Skeletal muscle cell (primary cell): Measurements from ENCODE around the gene OSBP2.
A peak's percentile ranks its signal among the peaks of the same experiment; 100 is the strongest.

ENCODE experiments used
- DNase-seq: peaks from one replicate; pipeline ENCODE4 v3.0.0-alpha.2; 2010; ENCODE audit warnings: low read depth
- H3K4me3 ChIP-seq: 2 replicates; pipeline ENCODE4 v1.5.1; 2011; ENCODE audit warnings: low read depth, mild to moderate bottlenecking, control low read depth, low read length, moderate library complexity

The OSBP2 gene, protein sequence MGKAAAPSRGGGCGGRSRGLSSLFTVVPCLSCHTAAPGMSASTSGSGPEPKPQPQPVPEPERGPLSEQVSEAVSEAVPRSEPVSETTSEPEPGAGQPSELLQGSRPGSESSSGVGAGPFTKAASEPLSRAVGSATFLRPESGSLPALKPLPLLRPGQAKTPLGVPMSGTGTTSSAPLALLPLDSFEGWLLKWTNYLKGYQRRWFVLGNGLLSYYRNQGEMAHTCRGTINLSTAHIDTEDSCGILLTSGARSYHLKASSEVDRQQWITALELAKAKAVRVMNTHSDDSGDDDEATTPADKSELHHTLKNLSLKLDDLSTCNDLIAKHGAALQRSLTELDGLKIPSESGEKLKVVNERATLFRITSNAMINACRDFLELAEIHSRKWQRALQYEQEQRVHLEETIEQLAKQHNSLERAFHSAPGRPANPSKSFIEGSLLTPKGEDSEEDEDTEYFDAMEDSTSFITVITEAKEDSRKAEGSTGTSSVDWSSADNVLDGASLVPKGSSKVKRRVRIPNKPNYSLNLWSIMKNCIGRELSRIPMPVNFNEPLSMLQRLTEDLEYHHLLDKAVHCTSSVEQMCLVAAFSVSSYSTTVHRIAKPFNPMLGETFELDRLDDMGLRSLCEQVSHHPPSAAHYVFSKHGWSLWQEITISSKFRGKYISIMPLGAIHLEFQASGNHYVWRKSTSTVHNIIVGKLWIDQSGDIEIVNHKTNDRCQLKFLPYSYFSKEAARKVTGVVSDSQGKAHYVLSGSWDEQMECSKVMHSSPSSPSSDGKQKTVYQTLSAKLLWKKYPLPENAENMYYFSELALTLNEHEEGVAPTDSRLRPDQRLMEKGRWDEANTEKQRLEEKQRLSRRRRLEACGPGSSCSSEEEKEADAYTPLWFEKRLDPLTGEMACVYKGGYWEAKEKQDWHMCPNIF

GRCh38 chr22:30694640-30695350 lies at the start of gene OSBP2:
OSBP2 (plus strand) TSS chr22:30694874; CDS start chr22:30694910, 36 bp downstream.
- DNase-seq, result no peak
- H3K4me3 ChIP-seq, result peak within 1 kb of the TSS; percentile 65

GRCh38 chr22:30646518-30647160 lies 48.0 kb upstream of the OSBP2 start:
- no peak overlapping the region for H3K4me3 ChIP-seq
- no peak for DNase-seq

DNA sequence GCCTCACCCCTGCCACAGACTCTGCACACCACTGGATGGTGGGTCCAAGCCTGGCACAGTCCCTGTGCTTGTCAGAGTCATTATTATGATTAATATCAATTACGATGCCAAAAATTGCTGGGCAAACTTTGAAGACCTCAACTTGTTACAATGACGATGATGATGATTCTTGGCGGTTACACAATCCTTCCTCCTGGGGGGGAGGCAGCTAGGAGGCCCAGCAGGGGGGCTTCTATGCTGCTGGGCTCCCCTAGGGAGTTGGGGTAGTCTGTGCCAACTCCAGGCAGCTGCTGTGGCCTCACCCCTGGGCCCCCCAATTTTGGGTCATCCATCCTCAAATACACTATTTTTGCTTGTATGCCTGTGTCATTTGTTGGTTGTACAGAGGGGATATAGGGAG lies 47.1 kb upstream of the OSBP2 start:
- H3K4me3 ChIP-seq, result no peak overlapping the region
- DNase-seq, result no peak

GRCh38 chr22:30648825-30649224 lies 45.8 kb upstream of the OSBP2 start:
- H3K4me3 ChIP-seq, result no peak overlapping the region
- no peak for DNase-seq

DNA sequence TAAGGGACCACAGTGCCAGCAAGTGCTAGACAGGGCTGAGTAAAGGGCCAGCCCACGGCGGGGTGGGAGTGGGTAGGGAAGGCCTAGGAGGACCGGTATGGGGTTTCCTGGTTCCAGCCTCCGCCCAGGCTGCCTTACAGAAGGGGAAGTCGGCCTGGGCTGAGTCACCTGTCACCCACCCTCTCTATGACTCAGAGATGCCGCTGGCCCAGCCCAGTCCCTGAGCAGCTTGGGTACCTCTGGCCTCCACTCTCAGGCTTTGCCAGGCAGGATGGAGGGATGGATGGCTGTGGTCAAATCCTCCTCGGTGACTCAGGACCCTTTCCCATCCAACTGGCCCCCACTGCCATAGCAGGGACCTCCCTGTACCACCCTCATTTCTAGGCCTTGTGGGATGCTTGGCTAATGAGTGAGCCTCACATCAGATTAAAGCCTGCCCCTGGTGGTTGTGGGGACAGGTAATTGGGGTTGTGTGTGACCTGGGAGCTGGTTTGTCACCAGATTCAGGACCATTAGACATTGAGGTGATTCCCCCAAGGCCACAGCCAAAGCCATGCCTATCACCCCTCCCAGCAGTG lies 45.2 kb upstream of the OSBP2 start:
- DNase-seq, result peak; percentile 49
- H3K4me3 ChIP-seq, result no peak overlapping the region

- no peak for DNase-seq
- H3K4me3 ChIP-seq, result no peak overlapping the region
These were observed 44.1 kb upstream of the OSBP2 start for GRCh38 chr22:30650508-30651116.

- no peak overlapping the region for H3K4me3 ChIP-seq
- DNase-seq, result no peak
These were observed 41.8 kb upstream of the OSBP2 start for GRCh38 chr22:30652852-30653251.

GRCh38 chr22:30654361-30654760 lies 40.3 kb upstream of the OSBP2 start:
- no peak overlapping the region for H3K4me3 ChIP-seq
- DNase-seq, result no peak

DNA sequence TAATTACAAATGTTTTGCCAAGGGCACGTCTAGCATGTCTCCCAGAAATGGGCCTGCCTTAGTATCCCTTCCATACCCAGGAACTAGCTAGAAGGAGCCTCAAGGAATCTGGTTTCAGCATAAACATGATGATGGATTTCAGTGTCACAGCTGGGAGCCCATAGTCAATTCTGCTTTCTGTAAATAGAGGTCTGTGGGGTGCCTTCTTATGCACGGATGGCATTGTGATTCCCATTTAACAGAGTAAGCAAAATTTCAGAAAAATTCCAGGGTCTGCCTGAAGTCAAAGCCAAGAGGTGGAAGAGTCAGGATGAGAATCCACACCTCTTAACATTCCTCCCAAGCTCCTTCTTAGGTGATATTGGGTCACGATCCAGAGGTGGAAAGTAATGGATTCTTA lies 39.1 kb upstream of the OSBP2 start:
- H3K4me3 ChIP-seq, result no peak overlapping the region
- DNase-seq, result no peak

DNA sequence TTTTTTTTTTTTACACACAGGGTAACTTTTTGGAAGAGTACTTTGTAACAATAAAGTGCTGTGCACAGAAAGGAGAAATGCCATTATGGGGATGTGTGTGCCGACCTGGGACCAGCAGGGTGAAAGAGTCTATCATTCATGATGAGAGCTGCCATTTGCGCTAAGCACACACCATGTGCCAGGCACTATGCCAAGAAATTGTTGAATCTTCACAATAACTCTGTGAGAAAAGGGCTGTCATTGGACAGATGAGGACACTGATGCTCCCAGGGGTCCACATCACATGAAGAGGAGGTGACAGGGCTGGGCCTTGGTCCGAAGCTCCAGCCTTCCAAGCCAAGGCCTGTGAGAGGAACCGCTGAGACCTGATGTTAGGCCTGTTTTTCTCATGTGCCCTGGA lies 32.6 kb upstream of the OSBP2 start:
- no peak for DNase-seq
- no peak overlapping the region for H3K4me3 ChIP-seq

GRCh38 chr22:30664798-30665197 lies 29.9 kb upstream of the OSBP2 start:
- no peak for DNase-seq
- H3K4me3 ChIP-seq, result no peak overlapping the region

GRCh38 chr22:30665266-30665665 lies 29.4 kb upstream of the OSBP2 start:
- no peak overlapping the region for H3K4me3 ChIP-seq

GRCh38 chr22:30665786-30666185 lies 28.9 kb upstream of the OSBP2 start:
- DNase-seq, result no peak
- no peak overlapping the region for H3K4me3 ChIP-seq

More at GRCh38 chr22:30665266-30665665, 29.4 kb upstream of the OSBP2 start:
- no peak for DNase-seq

- peak overlapping the region; percentile 80 for H3K4me3 ChIP-seq
- no peak for DNase-seq
These were observed 27.6 kb upstream of the OSBP2 start for GRCh38 chr22:30667107-30667493.

DNA sequence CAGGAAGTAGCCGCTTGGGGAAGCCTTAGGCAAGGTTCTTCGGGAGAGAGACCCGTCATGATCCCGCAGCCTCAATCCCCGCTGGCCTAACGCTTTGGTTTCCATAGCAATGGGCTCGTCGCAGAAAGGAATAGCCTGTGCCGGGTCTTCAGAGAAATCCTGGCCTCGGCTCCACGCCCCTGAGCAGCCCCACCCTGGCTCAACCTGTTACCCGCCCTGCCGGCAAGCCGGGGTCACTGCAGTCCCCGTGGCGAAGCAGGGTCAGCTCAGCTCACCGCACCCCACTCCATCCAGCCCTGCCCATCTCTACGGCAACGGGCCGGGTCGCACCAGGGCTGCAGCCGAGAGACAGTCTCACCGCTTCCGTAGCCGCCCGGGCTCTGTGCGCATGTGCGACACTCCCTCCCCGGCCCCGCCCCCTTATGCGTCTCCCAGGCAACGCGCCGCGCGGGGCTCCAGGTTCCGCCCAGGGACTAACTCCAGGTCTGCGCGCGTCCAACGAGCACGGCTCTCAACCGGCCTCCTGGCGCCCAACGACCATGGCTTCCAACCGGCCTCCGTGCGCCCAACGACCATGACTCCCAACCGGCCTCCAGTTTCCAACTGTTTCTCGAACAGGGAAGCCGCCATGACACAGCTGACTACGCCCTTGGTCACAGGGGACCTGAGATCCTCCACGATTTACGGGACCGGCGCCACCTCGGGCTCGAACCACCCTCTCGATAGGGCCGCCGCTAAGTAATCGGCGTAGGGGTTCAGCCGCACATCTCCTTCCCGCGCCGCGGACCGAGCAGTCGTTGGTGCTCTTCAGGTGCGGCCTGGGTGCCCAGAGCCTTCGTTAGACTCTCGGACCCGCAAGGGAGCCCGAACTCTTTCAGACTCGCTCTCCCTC lies 26.9 kb upstream of the OSBP2 start, which contains the start of gene DUSP18:
Gene DUSP18, minus strand, starts transcription at position 382 of the 892 bp plus-strand sequence. CDS start 3,872 bp downstream, outside the sequence.
- DNase-seq, result peak; percentile 45
- H3K4me3 ChIP-seq, result peak within 1 kb of the TSS; percentile 80

- DNase-seq, result no peak
- peak overlapping the region; percentile 80 for H3K4me3 ChIP-seq
These were observed 26.3 kb upstream of the OSBP2 start for GRCh38 chr22:30668386-30668710.

DNA sequence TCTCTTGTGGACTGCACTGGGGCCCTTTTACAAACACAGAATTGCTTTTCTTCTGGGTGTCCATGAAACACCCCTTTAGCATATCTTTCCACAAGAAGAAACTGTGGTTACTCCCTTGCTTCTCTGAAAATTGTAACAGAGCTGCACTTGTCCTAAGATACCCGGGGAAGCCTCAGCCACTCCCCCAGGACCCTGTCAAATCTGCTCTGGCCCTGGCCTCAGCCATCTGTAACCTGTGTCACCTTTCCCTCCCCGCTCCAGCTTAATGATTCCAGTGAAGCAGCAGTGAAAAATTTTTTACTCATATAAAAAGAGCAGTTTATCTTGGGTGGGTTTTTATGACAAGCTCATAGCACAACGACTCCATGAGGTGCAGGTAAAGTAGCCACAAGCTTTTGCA lies 23.6 kb upstream of the OSBP2 start:
- no peak for DNase-seq
- H3K4me3 ChIP-seq, result no peak overlapping the region

- DNase-seq, result no peak
- no peak overlapping the region for H3K4me3 ChIP-seq
These were observed 21.5 kb upstream of the OSBP2 start for GRCh38 chr22:30673136-30673535.
